Muscle layer of duodenum (tissue), 2 donors: ENCODE data around the gene ANTXR1.

ENCODE experiments used
- H3K27ac ChIP-seq: one replicate; pipeline ENCODE4 v1.7.0; 2013; ENCODE audit warnings: mild to moderate bottlenecking, low read length
- H3K27me3 ChIP-seq: one replicate; pipeline ENCODE4 v1.7.0; 2013; ENCODE audit warnings: low read depth, mild to moderate bottlenecking, control low read depth, low read length
- H3K36me3 ChIP-seq, 2 donors: one replicate each; pipeline ENCODE4 v1.7.0; 2013; ENCODE audit warnings: low read length in 2 of 2, control low read depth in 1 of 2, mild to moderate bottlenecking in 1 of 2; ENCODE audit not compliant: insufficient read depth in 2 of 2, control insufficient read depth in 1 of 2
- H3K4me1 ChIP-seq, 2 donors: one replicate each; pipeline ENCODE4 v1.7.0; 2013; ENCODE audit warnings: low read length in 2 of 2, mild to moderate bottlenecking in 2 of 2, control low read depth in 1 of 2, moderate library complexity in 1 of 2; ENCODE audit not compliant: insufficient read depth in 2 of 2, control insufficient read depth in 1 of 2
- H3K4me3 ChIP-seq, 2 donors: one replicate each; pipeline ENCODE4 v1.7.0; 2013; ENCODE audit warnings: low read length in 2 of 2, low read depth in 1 of 2, mild to moderate bottlenecking in 1 of 2
- H3K9me3 ChIP-seq, 2 donors: one replicate each; pipeline ENCODE4 v1.7.0; 2013; ENCODE audit warnings: low read length in 2 of 2, control low read depth in 1 of 2, mild to moderate bottlenecking in 1 of 2; ENCODE audit not compliant: control insufficient read depth in 1 of 2
- donor health status: healthy.

ANTXR1 gene

DNA sequence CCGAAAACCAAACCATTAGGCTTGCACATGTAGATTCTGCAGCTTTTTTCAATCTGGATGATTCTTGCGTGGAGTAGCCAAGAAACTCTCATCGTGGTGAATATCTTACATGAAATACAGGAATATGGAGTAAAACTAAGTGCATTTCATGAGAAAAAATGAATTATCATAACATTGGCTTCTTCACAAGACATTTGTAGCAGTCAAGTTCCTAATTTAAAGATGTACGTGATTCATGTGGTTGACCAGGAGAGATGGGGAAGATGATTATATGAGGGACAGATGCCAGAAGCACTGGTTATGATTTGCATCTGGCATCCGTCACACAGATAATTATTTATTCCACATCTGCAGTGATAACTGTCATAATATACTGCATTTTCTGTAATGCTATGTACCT, 90.4 kb downstream of the ANTXR1 start:
- no peak overlapping the region for H3K27ac ChIP-seq

DNA sequence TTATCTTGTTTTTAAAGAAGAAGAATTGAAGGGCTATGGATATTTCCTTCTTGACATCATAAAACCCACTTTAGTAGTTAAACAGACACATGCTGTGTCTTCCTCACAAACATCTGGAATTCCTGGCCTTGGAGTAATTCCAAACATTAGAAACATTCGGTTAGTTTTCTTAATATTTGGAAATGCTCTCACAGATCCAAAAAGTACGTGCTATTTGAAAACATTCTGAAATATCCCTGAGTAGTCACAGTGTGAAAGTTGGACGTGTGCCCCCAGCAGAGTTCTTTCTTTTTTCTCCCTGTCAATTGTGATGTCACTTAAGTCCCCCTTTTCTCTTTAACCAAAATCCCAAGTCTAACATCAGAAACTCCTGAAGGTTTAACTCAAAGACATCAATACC, 91.3 kb downstream of the ANTXR1 start:
- Histone ChIP-seq H3K4me1 (peaks cover 0 to 11% of the 10 kb centered on the region in 2 donors), H3K27ac (no peak overlapping the region), H3K9me3 (no peaks in the 10 kb centered on the region), H3K36me3 (peaks cover 3 to 11% of the 10 kb centered on the region in 2 donors), H3K4me3 (no peak overlapping the region), H3K27me3 (no peaks in the 10 kb centered on the region)

More for the DNA sequence above, 90.4 kb downstream of the ANTXR1 start:
- H3K9me3 ChIP-seq = no peaks in the 10 kb centered on the region
- no peaks in the 10 kb centered on the region for H3K27me3 ChIP-seq
- H3K4me1 ChIP-seq = peaks cover 0 to 11% of the 10 kb centered on the region in 2 donors
- H3K36me3 ChIP-seq = peaks cover 3 to 11% of the 10 kb centered on the region in 2 donors
- no peak overlapping the region for H3K4me3 ChIP-seq

DNA sequence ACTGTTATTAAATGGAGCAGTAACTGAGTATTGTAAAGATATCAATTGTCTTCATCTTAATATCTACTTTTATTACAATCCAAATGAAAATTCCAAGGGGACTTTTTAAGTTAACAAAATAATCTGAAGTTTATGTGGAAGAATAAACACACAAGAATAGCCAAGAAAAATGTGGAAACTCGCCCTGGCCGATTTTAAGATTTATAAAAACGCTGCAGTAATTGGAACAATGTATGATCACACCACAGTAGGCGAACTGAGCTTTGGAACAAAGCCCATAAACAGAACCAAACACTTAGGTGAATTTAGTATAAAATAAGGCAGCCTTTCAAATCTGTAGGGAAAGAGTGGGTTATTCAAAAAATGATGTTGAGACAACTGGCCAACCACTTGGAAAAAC, 96.3 kb downstream of the ANTXR1 start:
- Histone ChIP-seq H3K27ac (no peak overlapping the region), H3K4me1 (peaks cover 0 to 10% of the 10 kb centered on the region in 2 donors), H3K36me3 (no peaks in the 10 kb centered on the region)

DNA sequence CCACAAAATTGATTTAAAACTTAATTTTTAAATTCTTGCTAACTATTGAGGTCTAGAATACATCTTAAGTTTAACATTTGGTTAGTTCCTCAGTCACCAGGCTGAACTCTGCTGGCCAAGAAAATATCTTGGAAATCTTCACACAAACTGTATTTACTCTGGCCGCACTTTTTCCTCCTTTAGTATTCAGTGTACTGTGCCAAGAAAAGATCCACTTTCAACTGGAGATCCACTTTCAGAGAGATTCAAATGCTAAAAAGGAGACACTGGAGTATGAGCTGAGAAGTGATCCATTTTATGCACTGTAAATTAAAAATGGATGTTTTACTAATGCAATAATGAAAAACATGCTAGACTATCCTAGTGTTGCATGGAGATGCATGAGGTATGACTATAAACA, 98.1 kb downstream of the ANTXR1 start:
- Histone ChIP-seq H3K27ac (no peak overlapping the region), H3K27me3 (no peaks in the 10 kb centered on the region), H3K9me3 (no peaks in the 10 kb centered on the region), H3K36me3 (no peaks in the 10 kb centered on the region), H3K4me1 (peaks cover 0 to 10% of the 10 kb centered on the region in 2 donors), H3K4me3 (no peak overlapping the region)

More for the DNA sequence above, 96.3 kb downstream of the ANTXR1 start:
- no peaks in the 10 kb centered on the region for H3K9me3 ChIP-seq
- H3K27me3 ChIP-seq = no peaks in the 10 kb centered on the region
- no peak overlapping the region for H3K4me3 ChIP-seq

DNA sequence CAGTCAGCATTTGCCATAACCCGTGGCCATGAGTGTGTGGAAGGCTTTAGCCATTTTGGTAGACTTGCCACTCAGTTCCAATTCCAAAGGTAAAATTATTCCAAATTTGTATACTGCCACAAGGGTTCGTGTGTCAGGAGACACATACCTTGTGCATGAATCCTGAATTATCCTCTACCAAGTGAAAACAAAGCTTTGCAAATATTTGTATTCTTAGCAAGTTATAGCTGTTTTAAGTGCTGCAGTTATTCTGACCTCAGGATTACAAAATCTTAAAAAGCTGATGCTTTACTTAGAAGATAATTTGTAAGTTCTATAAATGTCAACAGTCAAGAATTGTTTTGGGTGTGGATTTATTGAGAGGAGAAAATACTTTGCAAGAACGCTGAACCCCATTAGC, 100.6 kb downstream of the ANTXR1 start:
- Histone ChIP-seq H3K27me3 (no peaks in the 10 kb centered on the region), H3K27ac (no peak overlapping the region), H3K4me3 (no peak overlapping the region), H3K9me3 (no peaks in the 10 kb centered on the region), H3K4me1 (peaks cover 0 to 15% of the 10 kb centered on the region in 2 donors), H3K36me3 (peaks cover 0 to 5% of the 10 kb centered on the region in 2 donors)

DNA sequence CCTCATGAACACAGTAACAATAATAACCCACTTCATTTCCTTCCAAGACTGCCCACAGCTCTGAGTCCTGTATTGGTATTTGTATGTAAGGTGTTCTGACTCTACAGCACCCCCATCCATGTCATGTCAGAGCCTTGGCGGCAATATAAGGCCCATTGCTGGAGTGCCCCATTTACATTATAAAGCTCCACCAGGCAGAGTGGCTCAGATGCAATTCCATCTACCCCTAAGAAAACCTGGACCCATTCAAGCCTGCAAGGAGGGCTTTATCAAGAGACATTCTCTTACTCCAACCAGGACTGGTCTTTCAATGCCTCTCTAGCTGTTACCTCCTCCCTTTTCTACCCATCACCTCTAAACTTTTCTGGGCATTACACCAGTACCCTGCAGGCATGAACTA, 101.6 kb downstream of the ANTXR1 start:
- Histone ChIP-seq H3K4me1 (peaks cover 0 to 21% of the 10 kb centered on the region in 2 donors), H3K36me3 (peaks cover 0 to 5% of the 10 kb centered on the region in 2 donors), H3K4me3 (no peak overlapping the region), H3K27me3 (no peaks in the 10 kb centered on the region), H3K27ac (no peak overlapping the region), H3K9me3 (no peaks in the 10 kb centered on the region)

DNA sequence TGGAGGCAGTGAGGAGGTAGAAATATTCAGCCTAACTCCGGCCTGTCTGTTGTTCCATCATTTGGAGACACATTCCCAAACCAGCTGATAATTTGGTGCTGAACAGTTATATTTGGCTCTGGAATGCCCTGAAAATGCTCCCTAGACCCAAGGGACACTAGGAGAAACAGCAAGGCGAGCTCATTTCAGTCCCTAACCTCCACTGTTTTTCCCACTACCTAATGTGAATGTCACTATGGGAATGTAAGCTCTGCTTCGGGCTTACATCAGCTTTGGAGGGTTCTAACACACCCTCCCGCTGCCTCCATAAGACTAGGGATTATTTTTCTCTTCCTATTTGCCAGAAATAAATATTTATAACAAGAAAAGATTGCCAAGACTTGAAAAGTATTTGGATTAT, 103.5 kb downstream of the ANTXR1 start:
- peak overlapping the region; percentile 27 for H3K27ac ChIP-seq
- no peak overlapping the region for H3K4me3 ChIP-seq
- H3K36me3 ChIP-seq = peaks cover 0 to 5% of the 10 kb centered on the region in 2 donors
- no peaks in the 10 kb centered on the region for H3K9me3 ChIP-seq
- H3K27me3 ChIP-seq = no peaks in the 10 kb centered on the region
- H3K4me1 ChIP-seq = peaks cover 0 to 14% of the 10 kb centered on the region in 2 donors

DNA sequence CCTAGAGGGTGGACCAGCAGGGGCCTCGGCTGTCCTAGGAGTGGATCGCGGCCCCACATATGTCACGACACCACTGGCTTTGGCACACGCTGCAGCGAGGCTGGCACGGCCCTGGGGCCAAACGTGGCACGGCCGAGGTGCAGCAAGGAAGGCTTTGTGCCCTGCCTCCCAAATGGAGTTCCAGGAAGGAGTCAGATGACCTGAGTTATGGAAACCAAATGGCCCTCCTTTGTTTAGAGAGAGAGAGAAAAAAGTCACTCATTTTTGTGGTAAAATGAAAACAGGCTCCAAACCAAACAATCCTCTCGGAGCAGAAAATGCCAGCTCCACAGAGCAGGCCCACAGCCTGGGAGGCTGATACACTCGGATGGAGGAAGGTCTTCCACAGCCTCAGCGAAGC, 105.6 kb downstream of the ANTXR1 start:
- Histone ChIP-seq H3K4me1 (peaks cover 0 to 14% of the 10 kb centered on the region in 2 donors), H3K36me3 (peaks cover 0 to 5% of the 10 kb centered on the region in 2 donors), H3K4me3 (no peak overlapping the region), H3K27me3 (no peaks in the 10 kb centered on the region), H3K27ac (peak overlapping the region; percentile 20), H3K9me3 (no peaks in the 10 kb centered on the region)

DNA sequence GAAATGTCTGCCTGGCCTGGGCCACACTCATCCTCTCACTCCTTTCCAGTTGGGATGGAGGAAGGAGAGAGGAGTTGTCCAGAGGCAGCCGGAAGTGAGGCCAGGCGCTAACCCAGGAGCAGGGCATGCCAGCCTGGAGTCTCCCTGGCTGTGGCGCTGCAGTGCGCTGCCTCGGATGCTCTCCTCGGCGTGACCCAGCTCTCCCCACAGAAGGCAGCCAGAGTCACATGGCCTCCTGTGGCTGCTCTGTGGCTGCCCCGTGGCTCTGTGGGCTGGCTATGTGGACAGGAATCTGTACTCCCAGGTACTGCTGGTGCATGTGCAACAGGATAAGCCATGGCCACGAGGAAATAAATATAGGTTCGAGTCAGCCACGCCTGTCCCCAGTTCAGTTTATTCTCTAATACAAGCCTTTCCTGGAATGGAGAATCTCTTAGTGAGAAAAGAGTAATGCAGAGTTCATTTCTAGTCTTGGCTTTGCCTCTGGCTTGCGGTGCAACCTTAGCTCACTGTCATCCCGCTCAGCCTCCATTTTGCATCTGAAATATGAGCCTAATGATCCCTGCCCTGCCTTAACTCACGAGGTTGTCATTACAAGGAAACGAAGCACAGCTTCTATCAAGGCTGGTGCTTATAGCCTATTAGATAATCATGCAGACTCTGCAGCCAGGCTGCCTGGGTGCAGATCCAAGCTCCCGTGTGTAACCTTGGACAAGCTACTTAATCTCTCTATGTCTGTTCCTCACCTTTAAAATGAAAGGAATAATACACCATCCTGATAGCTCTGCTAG, 106.3 kb downstream of the ANTXR1 start:
- no peak overlapping the region for H3K4me3 ChIP-seq
- H3K9me3 ChIP-seq = no peaks in the 10 kb centered on the region
- peaks cover 0 to 14% of the 10 kb centered on the region in 2 donors for H3K4me1 ChIP-seq
- peak overlapping the region; percentile 20 for H3K27ac ChIP-seq
- H3K27me3 ChIP-seq = no peaks in the 10 kb centered on the region
- peaks cover 0 to 11% of the 10 kb centered on the region in 2 donors for H3K36me3 ChIP-seq

DNA sequence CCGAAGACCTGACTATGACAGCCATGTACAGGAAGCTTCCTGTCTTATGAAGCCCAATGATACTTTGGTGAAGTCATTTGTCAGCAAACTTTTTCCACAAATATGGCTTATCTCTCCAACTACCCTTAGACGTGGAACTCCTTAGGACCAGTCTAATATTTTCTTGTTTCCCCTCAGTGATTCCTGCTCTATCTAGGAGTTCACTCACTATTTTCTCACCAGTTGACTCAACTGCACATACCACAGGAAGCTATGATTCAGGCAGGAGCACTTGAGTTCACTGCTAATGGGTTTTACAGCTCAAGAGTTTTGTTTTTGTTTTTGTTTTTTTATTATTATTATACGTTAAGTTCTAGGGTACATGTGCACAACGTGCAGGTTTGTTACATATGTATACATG, 109.3 kb downstream of the ANTXR1 start:
- no peaks in the 10 kb centered on the region for H3K27me3 ChIP-seq
- no peaks in the 10 kb centered on the region for H3K9me3 ChIP-seq
- H3K27ac ChIP-seq = no peak overlapping the region
- peaks cover 0 to 14% of the 10 kb centered on the region in 2 donors for H3K4me1 ChIP-seq
- H3K4me3 ChIP-seq = no peak overlapping the region
- peaks cover 0 to 16% of the 10 kb centered on the region in 2 donors for H3K36me3 ChIP-seq

DNA sequence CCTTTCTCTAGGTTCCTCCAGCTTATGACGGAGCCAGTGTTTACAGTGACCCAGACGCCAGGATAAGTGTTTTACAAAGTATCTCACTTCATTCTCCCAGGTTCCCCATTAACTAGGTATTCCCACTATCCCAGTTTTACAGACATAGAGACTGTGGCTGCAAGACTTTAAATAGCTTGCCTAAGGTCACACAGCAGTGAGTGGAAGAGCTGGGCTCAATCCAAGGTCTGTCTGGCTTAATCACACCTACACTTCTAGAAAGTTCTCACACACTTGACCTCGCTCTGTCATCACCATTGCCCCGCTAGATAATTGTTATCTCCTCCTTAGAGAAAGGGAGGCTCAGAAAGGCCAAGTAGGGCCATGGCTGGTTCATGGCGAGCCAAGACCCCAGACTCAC, 110.2 kb downstream of the ANTXR1 start:
- Histone ChIP-seq H3K27ac (no peak overlapping the region), H3K36me3 (peaks cover 0 to 16% of the 10 kb centered on the region in 2 donors), H3K9me3 (no peaks in the 10 kb centered on the region), H3K27me3 (no peaks in the 10 kb centered on the region), H3K4me1 (peaks cover 0 to 14% of the 10 kb centered on the region in 2 donors), H3K4me3 (no peak overlapping the region)

DNA sequence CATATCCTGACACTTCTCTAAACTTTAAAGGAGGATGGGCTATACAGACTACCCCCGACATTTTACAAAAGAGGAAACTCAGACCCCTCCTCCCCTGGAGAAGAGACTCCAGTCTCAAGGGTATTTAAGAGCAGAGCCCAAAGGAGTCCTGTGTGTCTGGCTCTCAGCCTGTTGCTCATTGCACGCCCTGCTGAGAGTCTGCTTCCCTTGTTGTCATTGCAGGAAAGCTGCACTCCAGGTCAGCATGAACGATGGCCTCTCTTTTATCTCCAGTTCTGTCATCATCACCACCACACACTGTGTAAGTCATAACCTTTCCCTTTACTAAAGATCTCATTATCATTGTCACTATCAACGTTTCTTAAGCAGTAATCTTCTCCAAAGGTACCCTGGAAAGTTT, 111.4 kb downstream of the ANTXR1 start:
- Histone ChIP-seq H3K36me3 (peaks cover 0 to 16% of the 10 kb centered on the region in 2 donors), H3K4me1 (peaks cover 0 to 2% of the 10 kb centered on the region in 2 donors), H3K27ac (no peak overlapping the region), H3K4me3 (no peak overlapping the region), H3K27me3 (no peaks in the 10 kb centered on the region), H3K9me3 (no peaks in the 10 kb centered on the region)
